ENCODE data around the gene CERS6.

- no peak for TF ChIP-seq POLR2A (IDR thresholded peaks at IDR 0.05; ENCODE audit: low read depth, low read length)
- no peak for TF ChIP-seq EZH2 (IDR thresholded peaks at IDR 0.05; ENCODE audit: borderline replicate concordance, control insufficient read depth, low read depth, low read length)
- TF ChIP-seq RFX5 (IDR thresholded peaks at IDR 0.05; ENCODE audit: low read depth, low read length): no peak
These were observed 29.2 kb upstream of the CERS6 start for GRCh38 chr2:168426861-168427260.

All from GM12878 (cell line).